Esophagus squamous epithelium (tissue), 5 donors: Measurements from ENCODE around the gene C22orf31. TPM values are rescaled to one million over a fixed set of nuclear protein-coding genes. Genes with fewer than 3 reads are reported as not detected.

Experiments
- DNase-seq: peaks from one replicate; lab custom pipeline; 2025; lab: John Stamatoyannopoulos, UW
- H3K27ac ChIP-seq, 4 donors: fragments of 200-600 bp; sonication (generic); one replicate each; pipeline ENCODE4 v1.5.1; 2016 to 2019; ENCODE audit warnings: mild to moderate bottlenecking in 1 of 4
- H3K27me3 ChIP-seq, 4 donors: fragments of 200-600 bp; sonication (generic); 1 replicate in 3 of 4; 2 replicates in 1 of 4; pipeline versions ENCODE4 v1.5.1 to v1.6.0; 2017 to 2021; ENCODE audit warnings: antibody characterized with exemption in 1 of 4
- H3K36me3 ChIP-seq, 3 donors: fragments of 200-600 bp; sonication (generic); one replicate each; pipeline ENCODE4 v1.5.1; 2016 to 2019
- H3K4me1 ChIP-seq, 3 donors: fragments of 200-600 bp; sonication (generic); one replicate each; pipeline ENCODE4 v1.5.1; 2017 to 2019
- H3K4me3 ChIP-seq, 4 donors: fragments of 200-600 bp; sonication (generic); 1 replicate in 3 of 4; 2 replicates in 1 of 4; pipeline ENCODE4 v1.5.1; 2016 to 2019; ENCODE audit warnings: mild to moderate bottlenecking in 2 of 4, moderate library complexity in 1 of 4
- H3K9me3 ChIP-seq, 3 donors: fragments of 200-600 bp; sonication (generic); one replicate each; pipeline ENCODE4 v1.5.1; 2016 to 2019
- POLR2A ChIP-seq, 4 donors: fragments of 450-650 bp; IDR thresholded peaks; one replicate each; pipeline ENCODE4 v1.6.1; 2017; ENCODE audit warnings: antibody characterized with exemption in 4 of 4, mild to moderate bottlenecking in 4 of 4, moderate library complexity in 3 of 4
- WGBS, 2 donors: methylation state at CpG; one replicate each; pipeline ENCODE4 v1.1.5; 2018; 5-methylcytosine and 5-hydroxymethylcytosine counted together
- intact Hi-C: fragments of 100-400 bp; cut with DNase I; formaldehyde crosslinking; loops from one replicate; pipeline ENCODE4 v1.15.0; 2022
- total RNA-seq, 4 donors: library from RNA; depleted of rRNA; stranded (reverse); fragments of >200 nt; gene quantifications; one replicate each; pipeline ENCODE4 v1.1.0, GENCODE V29; 2016
- TF ChIP-seq, protein P1 (sequence below), 6 experiments: fragments of 450-650 bp in 4 of 6; fragments of 200-600 bp in 2 of 6; sonication (generic) in 2 of 6; IDR thresholded peaks; one replicate each; pipeline ENCODE4 v1.5.1; 2016 to 2019; ENCODE audit warnings: antibody characterized with exemption in 6 of 6, mild to moderate bottlenecking in 4 of 6, moderate library complexity in 4 of 6
- donor health status: DM: yes; HTN: yes; CAD: no.

The C22orf31 gene
- total RNA-seq, 4 donors from 2014 or later, result 0.38 TPM; not detected in 3

DNA sequence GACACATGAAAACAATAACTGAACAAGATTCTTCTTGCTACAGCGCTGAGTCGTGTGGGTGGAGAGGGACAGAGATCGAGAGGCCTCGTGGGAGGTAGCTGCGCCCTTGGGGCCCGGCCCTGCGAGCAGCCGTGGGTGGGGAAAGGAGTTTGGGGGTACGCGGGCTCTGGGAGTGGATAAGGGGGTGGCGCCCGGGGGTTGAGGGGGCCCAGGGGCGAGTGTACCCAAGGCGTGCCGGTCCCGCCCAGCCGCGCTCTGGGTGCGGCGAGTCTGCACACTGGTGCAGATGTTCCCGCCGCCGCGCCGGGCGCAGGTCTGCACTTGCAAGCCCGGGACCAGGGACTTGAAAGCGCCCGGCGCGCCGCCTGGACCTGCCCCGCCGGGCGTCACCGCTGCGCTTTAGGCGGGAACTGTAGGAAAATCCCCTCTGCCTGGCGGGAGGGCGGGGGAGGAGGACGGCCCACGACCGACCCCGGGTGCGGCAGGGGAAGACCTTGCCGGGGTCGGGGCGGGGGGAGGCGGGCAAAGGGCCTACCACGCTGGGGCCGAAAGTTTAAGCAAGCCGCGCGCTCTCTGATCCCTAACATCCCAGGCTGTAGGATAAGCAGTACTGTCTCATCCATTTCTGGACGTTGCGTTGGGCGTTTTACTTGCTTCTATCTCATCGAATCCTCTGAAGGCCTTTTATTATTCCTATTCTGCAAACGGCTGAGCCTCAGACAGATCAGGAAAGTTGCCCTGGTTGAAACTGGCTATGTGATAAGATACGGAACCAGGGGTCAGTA lies 9.8 kb upstream of the C22orf31 start:
- peak overlapping the region; percentile 89 to 97 (median 92) for H3K27ac ChIP-seq
- 1 to 2% methylated on average over 9 to 14 of the region's 60 CpGs for WGBS, 2 donors
- DNase-seq, result no peak
- H3K36me3 ChIP-seq, result no peaks in the 10 kb centered on the region
- H3K9me3 ChIP-seq, result no peaks in the 10 kb centered on the region
- TF ChIP-seq, protein P1, sequence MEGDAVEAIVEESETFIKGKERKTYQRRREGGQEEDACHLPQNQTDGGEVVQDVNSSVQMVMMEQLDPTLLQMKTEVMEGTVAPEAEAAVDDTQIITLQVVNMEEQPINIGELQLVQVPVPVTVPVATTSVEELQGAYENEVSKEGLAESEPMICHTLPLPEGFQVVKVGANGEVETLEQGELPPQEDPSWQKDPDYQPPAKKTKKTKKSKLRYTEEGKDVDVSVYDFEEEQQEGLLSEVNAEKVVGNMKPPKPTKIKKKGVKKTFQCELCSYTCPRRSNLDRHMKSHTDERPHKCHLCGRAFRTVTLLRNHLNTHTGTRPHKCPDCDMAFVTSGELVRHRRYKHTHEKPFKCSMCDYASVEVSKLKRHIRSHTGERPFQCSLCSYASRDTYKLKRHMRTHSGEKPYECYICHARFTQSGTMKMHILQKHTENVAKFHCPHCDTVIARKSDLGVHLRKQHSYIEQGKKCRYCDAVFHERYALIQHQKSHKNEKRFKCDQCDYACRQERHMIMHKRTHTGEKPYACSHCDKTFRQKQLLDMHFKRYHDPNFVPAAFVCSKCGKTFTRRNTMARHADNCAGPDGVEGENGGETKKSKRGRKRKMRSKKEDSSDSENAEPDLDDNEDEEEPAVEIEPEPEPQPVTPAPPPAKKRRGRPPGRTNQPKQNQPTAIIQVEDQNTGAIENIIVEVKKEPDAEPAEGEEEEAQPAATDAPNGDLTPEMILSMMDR (IDR thresholded peaks at IDR 0.05), result no peak
- peak in 1 of 4 donors; percentile 31 for TF ChIP-seq POLR2A (IDR thresholded peaks at IDR 0.05)
- H3K4me3 ChIP-seq, result peak overlapping the region; percentile 24 to 92 (median 72)
- peaks cover 30 to 59% (median 30%) of the 10 kb centered on the region in 3 donors for H3K4me1 ChIP-seq
- intact Hi-C loops, result no loop called here
- H3K27me3 ChIP-seq, result peaks cover 0 to 5% (median 0%) of the 10 kb centered on the region in 4 donors

DNA sequence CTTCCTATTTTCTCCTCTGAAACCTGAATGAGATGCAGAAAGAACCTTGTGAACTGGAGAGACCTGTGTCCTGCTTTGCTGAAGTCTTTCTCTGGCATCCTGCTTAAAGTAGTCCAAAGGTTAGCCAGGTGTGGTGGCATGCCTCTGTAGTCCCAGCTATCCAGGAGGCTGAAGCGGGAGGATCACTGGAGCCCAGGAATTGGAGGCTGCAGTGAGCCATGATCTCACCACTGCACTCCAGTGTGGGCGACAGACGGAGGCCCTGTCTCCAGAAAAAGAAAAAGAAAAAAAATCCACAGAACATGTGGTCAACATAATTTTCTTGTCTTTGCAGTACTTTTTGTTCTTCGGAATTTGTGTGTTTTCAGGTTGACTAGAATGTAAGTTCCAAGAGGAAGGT lies 8.9 kb upstream of the C22orf31 start:
- H3K27me3 ChIP-seq, result peaks cover 0 to 5% (median 0%) of the 10 kb centered on the region in 4 donors
- H3K4me1 ChIP-seq, result peaks cover 30 to 51% (median 30%) of the 10 kb centered on the region in 3 donors
- 83 to 92% methylated on average over 3 to 4 of the region's 4 CpGs for WGBS, 2 donors
- no peak overlapping the region for H3K4me3 ChIP-seq
- H3K36me3 ChIP-seq, result no peaks in the 10 kb centered on the region
- H3K9me3 ChIP-seq, result no peaks in the 10 kb centered on the region
- TF ChIP-seq, protein P1 (IDR thresholded peaks at IDR 0.05), result no peak
- intact Hi-C loops, result no loop called here
- DNase-seq, result no peak
- peak overlapping the region; percentile 89 to 97 (median 92) for H3K27ac ChIP-seq

DNA sequence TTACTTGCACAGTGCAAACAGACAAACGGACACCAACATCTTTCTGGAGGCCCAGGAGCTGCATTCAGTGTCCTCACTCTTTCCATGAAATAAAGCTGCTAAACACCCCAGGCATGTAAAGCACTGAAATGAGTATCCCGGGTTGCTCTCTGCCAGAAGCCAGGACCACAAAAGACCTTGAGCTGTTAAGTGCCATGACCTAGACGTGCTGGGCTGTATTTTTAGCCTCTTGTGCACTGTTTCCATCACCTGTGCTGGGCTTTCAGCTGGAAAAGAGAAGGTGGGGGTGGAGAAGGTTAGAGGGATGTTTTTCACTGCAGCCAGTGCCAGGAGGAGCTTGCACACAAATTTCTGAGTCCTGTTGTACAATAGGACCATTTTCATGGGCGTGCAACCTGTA lies 7.8 kb upstream of the C22orf31 start:
- no peak overlapping the region for H3K4me3 ChIP-seq
- H3K27ac ChIP-seq, result no peak overlapping the region
- TF ChIP-seq, protein P1 (IDR thresholded peaks at IDR 0.05), result no peak
- no peak for TF ChIP-seq POLR2A (IDR thresholded peaks at IDR 0.05)
- H3K27me3 ChIP-seq, result peaks cover 0 to 5% (median 0%) of the 10 kb centered on the region in 4 donors
- intact Hi-C loops, result no loop called here
- peaks cover 22 to 41% (median 29%) of the 10 kb centered on the region in 3 donors for H3K4me1 ChIP-seq
- H3K9me3 ChIP-seq, result no peaks in the 10 kb centered on the region
- WGBS, 2 donors, result 77 to 85% methylated on average over 4 of the region's 4 CpGs
- DNase-seq, result no peak
- no peaks in the 10 kb centered on the region for H3K36me3 ChIP-seq

DNA sequence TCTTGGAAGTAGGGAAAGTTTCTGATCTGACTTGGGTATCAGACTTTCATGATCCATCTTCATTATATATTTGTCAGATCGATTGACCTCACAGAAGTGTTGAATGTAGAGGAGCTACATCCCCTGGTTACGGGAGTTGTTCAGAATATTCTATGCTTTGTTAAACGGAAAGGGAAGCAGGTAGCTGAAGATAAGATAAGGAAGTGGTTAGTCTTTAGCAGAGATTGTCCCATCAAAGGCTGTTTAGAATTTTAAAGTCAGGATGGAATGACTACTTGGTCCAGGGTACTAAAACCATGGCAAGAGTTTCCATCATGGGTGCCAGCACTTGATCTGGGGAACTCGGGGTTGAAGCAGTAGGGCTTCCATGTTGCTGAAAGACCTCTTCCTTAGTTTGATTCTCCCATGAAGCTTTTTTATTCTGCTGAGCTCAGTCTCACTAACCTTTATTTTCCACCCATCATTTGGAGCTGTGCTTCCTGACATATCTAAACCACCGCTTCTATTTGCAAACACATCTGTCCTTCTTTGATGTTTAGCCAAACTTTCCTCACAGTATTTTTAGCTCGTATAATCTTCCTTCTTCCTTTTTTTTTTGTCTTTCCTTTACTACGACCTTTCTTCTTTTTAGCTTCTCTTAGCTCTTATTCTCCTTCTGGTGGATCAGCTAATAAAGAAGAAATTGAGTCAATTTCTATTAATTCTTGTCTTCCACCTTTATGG lies 4.0 kb upstream of the C22orf31 start:
- H3K27ac ChIP-seq, result no peak overlapping the region
- intact Hi-C loops, result no loop called here
- H3K4me3 ChIP-seq, result no peak overlapping the region
- H3K9me3 ChIP-seq, result no peaks in the 10 kb centered on the region
- no peak for TF ChIP-seq POLR2A (IDR thresholded peaks at IDR 0.05)
- TF ChIP-seq, protein P1 (IDR thresholded peaks at IDR 0.05), result no peak
- DNase-seq, result no peak
- H3K27me3 ChIP-seq, result no peaks in the 10 kb centered on the region
- H3K4me1 ChIP-seq, result peaks cover 0 to 7% (median 3%) of the 10 kb centered on the region in 3 donors
- H3K36me3 ChIP-seq, result no peaks in the 10 kb centered on the region
- 25 to 27% methylated on average over 7 of the region's 7 CpGs for WGBS, 2 donors
